Stimulated activated CD4-positive, alpha-beta T cell treated with anti-CD3 and anti-CD28 coated beads, Interleukin-15, amount 100 ng/mL, for 1 hour (primary cell): ENCODE results near the gene PPIE.

ENCODE experiments used
- DNase-seq, 2 donors: peaks; one replicate each; pipeline ENCODE4 v3.0.0-alpha.2; 2020; ENCODE audit warnings: low read depth in 1 of 2, low spot score in 1 of 2

PPIE gene

GRCh38 chr1:39738622-39739366 lies at the start of gene PPIE:
Gene PPIE (plus strand): TSS chr1:39738882. CDS start chr1:39738901, 19 bp downstream.
- peak; percentile 85 to 95 for DNase-seq

- no peak for DNase-seq
These were observed 49.5 kb upstream of the PPIE start for GRCh38 chr1:39689214-39689613.

GRCh38 chr1:39689635-39690034 lies 49.0 kb upstream of the PPIE start:
- no peak for DNase-seq

GRCh38 chr1:39690225-39690624 lies 48.5 kb upstream of the PPIE start:
- no peak for DNase-seq

- no peak for DNase-seq
These were observed 47.8 kb upstream of the PPIE start for GRCh38 chr1:39690794-39691382.

- DNase-seq = peak; percentile 75 to 87
These were observed 47.1 kb upstream of the PPIE start, which contains the start of gene HPCAL4 for GRCh38 chr1:39691383-39692151. Gene HPCAL4 (minus strand): TSS chr1:39691433. CDS start chr1:39684603, 6,830 bp downstream.

- DNase-seq = no peak
These were observed 46.3 kb upstream of the PPIE start for GRCh38 chr1:39692152-39693074.

- DNase-seq = no peak
These were observed 44.7 kb upstream of the PPIE start for GRCh38 chr1:39694026-39694425.

GRCh38 chr1:39695016-39695415 lies 43.7 kb upstream of the PPIE start:
- DNase-seq = no peak

GRCh38 chr1:39696448-39696847 lies 42.2 kb upstream of the PPIE start:
- DNase-seq = no peak

GRCh38 chr1:39698568-39698967 lies 40.1 kb upstream of the PPIE start:
- DNase-seq = no peak

GRCh38 chr1:39699419-39699818 lies 39.3 kb upstream of the PPIE start:
- DNase-seq = no peak

- DNase-seq = no peak
These were observed 38.3 kb upstream of the PPIE start for GRCh38 chr1:39700348-39700747.

- DNase-seq = no peak
These were observed 37.6 kb upstream of the PPIE start for GRCh38 chr1:39701049-39701439.

- no peak for DNase-seq
These were observed 33.9 kb upstream of the PPIE start for GRCh38 chr1:39704757-39705156.

GRCh38 chr1:39707506-39707905 lies 31.2 kb upstream of the PPIE start:
- no peak for DNase-seq

- DNase-seq = no peak
These were observed 27.3 kb upstream of the PPIE start for GRCh38 chr1:39711104-39711965.

GRCh38 chr1:39711966-39712340 lies 26.7 kb upstream of the PPIE start:
- no peak for DNase-seq

GRCh38 chr1:39713557-39713956 lies 25.1 kb upstream of the PPIE start:
- DNase-seq = no peak

- DNase-seq = no peak
These were observed 20.9 kb upstream of the PPIE start for GRCh38 chr1:39717809-39718208.
